K562 treated with DMSO at 1 percent for 4 hours (cell line): ENCODE measurements around the gene LEPR. TPM values are rescaled to one million over a fixed set of nuclear protein-coding genes. Genes with fewer than 3 reads are reported as not detected.

ENCODE experiments used
- total RNA-seq: library from RNA; unstranded; fragments of 300-600 nt; gene quantifications from 2 replicates; pipeline ENCODE4 v1.2.3, GENCODE V29; 2022; ENCODE audit not compliant: insufficient read depth

The LEPR gene, protein sequence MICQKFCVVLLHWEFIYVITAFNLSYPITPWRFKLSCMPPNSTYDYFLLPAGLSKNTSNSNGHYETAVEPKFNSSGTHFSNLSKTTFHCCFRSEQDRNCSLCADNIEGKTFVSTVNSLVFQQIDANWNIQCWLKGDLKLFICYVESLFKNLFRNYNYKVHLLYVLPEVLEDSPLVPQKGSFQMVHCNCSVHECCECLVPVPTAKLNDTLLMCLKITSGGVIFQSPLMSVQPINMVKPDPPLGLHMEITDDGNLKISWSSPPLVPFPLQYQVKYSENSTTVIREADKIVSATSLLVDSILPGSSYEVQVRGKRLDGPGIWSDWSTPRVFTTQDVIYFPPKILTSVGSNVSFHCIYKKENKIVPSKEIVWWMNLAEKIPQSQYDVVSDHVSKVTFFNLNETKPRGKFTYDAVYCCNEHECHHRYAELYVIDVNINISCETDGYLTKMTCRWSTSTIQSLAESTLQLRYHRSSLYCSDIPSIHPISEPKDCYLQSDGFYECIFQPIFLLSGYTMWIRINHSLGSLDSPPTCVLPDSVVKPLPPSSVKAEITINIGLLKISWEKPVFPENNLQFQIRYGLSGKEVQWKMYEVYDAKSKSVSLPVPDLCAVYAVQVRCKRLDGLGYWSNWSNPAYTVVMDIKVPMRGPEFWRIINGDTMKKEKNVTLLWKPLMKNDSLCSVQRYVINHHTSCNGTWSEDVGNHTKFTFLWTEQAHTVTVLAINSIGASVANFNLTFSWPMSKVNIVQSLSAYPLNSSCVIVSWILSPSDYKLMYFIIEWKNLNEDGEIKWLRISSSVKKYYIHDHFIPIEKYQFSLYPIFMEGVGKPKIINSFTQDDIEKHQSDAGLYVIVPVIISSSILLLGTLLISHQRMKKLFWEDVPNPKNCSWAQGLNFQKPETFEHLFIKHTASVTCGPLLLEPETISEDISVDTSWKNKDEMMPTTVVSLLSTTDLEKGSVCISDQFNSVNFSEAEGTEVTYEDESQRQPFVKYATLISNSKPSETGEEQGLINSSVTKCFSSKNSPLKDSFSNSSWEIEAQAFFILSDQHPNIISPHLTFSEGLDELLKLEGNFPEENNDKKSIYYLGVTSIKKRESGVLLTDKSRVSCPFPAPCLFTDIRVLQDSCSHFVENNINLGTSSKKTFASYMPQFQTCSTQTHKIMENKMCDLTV
- 11.3 and 18.0 TPM in 2 replicates for total RNA-seq

DNA sequence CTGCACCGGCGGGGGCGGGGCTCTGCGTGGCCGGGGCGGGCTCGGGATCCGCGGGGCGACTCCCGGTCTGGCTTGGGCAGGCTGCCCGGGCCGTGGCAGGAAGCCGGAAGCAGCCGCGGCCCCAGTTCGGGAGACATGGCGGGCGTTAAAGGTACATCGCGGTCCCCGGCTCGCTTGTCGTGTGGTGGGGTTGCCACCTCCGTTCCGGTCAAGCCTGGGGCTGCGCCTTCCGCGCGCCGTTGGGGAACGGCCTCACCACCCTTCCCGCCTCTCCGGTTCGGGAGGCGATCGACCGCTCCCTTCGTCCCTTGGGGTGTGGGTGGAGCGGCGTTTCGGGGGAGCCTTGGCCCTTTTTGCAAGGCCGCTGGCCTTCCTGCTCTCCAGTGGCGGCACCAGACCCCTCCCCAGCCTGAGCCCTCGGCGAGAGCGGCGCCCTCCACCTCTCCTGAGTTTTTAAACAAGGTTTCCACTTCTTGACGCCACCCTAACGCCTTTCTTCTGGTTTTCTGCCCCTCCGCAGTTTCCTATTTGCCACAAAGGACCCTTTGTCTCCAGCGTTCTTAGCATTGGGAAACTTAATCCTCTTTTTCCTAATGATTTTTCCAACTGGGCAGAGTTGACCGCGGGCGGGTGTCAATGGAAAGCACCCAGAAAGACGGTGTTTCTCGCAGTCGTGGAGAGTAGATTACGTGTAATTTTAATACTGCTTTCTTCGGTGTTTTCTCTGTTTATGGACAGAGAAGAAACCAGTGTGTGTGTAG is at the start of gene LEPR, which contains the start of gene LEPROT:
LEPR (plus strand) TSS at position 79 of the 761 bp plus-strand sequence. CDS start 144,898 bp downstream, outside the sequence.
LEPROT (plus strand) TSS at position 79 of the 761 bp plus-strand sequence; CDS start at position 136, 57 bp downstream.

Other genes starting within 250 kb of the LEPR start
- 14.8 and 20.6 TPM in 2 replicates for gene DNAJC6, start 111.1 kb upstream of the LEPR start, total RNA-seq
- gene LEPROT, start within 50 bp of the LEPR start, total RNA-seq, result 21.6 and 28.6 TPM in 2 replicates